Activated T-helper 1 cell treated with anti-CD3 and anti-CD28 coated beads, Interleukin-2, amount 50 U/mL, for 16 hours (primary cell): ENCODE results near the gene CEL.
"Not testable (repeated sequence)": the region's sequence is repeated elsewhere in the genome, so short reads cannot be mapped to it uniquely, and the experiment has no call there.

ENCODE experiments used
- DNase-seq, 2 donors: peaks; one replicate each; pipeline ENCODE4 v3.0.0-alpha.2; 2020; ENCODE audit warnings: low read depth in 1 of 2, low spot score in 1 of 2

CEL gene

DNA sequence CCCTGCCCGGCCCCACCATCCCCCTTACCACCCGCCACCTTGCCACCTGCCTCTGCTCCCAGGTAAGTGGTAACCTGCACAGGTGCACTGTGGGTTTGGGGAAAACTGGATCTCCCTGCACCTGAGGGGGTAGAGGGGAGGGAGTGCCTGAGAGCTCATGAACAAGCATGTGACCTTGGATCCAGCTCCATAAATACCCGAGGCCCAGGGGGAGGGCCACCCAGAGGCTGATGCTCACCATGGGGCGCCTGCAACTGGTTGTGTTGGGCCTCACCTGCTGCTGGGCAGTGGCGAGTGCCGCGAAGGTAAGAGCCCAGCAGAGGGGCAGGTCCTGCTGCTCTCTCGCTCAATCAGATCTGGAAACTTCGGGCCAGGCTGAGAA lies at the start of gene CEL:
Gene CEL, plus strand, starts transcription at position 218 of the 382 bp plus-strand sequence. Its CDS starts 22 bp downstream, at position 240.
- DNase-seq, result not testable (repeated sequence)

DNA sequence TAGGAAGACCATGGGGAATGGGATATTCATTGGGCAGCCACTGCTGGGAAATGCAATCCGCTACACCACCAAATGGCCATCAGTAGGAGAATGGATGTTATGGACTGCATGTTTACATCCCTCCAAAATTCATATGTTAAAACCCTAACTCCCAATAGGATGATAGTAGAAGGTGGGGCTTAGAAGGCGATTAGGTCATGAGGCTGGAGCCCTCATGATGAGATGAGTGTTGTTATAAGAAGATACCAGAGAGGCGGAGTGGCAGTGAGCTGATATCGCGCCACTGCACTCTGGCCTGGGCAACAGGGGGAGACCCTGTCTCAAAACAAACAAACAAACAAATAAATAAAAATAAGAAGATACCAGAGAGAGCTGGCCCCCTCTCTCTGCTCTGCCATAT lies 47.1 kb upstream of the CEL start:
- no peak for DNase-seq

DNA sequence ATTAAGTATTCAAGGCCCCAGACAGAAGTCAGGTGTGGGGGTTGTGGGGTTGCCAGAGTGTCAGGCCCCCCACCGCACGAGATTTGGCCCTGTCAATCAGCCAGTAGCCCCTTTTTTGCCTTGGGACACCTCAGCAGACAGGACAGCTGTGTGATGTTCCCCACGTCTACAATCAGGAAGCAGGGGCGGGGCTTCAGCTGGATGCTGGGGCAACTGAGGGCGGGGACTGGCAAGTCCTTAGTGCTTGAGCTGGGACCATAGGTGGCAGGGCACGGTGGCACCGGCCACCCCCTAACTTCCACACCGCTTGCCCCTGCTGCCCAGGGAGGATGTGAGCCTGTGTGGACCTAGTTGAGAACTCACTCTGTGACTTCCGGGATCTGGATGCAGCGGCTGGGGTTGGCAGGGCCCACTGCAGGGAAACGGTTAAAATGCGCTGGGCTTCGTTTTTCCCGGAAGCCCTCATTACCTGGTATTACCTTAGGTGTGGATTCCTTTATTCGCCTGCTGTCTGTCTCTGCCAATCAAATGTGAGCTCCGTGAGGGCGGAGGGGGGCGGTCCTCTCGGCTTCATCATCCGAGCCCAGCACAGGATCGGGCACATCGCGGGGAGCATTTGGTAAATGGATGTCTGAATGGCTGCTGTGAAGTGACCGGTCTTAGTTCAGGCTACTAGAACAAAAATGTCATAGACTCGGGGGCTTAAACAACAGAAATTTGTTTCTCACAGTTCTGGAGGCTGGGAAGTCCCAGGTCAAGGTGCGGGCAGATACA lies 38.5 kb upstream of the CEL start:
- no peak for DNase-seq

DNA sequence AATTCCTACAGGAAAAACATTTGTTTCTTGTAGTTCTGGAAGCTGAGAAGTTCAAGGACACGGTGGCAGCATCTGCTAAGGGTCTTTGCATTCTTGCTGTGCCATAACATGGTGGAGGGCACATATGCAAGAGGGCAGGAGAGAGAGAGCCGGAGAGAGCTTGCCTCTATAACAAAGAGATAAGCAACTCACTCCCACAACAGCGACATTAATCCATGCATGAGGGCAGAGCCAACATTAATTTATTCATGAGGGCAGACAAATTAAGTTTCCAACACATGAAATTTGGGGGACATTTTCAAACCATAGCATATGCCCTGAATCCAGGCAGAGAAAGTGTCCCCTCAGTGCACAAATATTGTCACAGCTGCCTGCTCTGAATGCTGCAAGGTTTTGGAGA lies 35.4 kb upstream of the CEL start:
- DNase-seq, result no peak

DNA sequence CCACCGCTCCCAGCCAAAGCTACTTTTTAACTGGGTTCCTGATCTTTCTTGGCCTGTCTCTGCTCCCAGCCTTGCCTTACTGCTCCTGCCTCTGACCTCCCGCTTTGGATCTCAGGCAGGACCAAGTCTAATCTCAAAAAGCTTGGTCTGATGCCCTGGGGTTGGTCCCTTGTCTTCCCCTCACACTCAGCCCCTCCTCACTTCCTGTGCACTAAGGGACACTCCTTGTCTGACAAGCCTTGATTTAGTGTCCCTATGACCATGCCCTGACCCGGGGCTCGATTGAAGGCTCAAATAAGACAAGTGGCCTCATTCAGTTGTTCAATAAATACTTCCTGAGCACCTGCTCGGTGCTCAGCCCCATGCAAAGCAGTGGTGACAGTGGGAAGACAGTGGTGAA lies 34.6 kb upstream of the CEL start:
- DNase-seq, result no peak

DNA sequence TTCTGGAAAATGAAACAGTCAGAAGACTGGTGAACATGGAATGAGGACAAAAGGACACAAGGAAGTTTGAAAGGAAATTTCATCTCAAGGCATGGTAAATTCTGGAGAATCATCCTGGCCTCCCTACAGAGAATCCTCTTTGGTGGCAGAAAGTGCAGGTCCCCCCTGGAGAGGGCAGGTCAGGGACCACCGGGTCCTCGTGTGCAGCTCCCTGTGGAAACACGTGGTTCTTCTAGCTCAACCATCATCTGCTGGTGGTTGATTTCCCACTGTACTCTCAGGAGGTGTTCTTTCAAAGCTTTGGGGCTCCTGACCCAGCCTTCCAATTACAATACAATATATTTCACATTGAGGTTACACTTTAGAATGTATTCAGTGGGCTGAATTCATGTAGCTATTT lies 33.6 kb upstream of the CEL start:
- DNase-seq, result no peak

DNA sequence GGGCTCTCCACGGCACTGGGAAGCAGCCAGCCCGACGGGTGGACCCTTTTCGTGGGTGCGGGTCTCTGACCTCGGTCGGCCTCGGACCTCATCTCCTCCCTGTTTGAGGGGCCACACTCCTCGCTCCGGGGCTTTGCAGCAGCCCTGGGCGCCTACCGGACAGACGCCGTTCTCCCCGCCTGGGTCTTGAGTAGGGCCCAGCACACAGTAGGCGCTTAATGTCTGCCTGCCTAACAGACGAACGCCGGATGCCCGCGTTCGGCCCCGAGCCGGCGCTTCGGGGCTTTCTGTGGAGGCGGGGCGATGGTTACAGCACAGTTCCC lies 31.8 kb upstream of the CEL start:
- DNase-seq, result no peak

DNA sequence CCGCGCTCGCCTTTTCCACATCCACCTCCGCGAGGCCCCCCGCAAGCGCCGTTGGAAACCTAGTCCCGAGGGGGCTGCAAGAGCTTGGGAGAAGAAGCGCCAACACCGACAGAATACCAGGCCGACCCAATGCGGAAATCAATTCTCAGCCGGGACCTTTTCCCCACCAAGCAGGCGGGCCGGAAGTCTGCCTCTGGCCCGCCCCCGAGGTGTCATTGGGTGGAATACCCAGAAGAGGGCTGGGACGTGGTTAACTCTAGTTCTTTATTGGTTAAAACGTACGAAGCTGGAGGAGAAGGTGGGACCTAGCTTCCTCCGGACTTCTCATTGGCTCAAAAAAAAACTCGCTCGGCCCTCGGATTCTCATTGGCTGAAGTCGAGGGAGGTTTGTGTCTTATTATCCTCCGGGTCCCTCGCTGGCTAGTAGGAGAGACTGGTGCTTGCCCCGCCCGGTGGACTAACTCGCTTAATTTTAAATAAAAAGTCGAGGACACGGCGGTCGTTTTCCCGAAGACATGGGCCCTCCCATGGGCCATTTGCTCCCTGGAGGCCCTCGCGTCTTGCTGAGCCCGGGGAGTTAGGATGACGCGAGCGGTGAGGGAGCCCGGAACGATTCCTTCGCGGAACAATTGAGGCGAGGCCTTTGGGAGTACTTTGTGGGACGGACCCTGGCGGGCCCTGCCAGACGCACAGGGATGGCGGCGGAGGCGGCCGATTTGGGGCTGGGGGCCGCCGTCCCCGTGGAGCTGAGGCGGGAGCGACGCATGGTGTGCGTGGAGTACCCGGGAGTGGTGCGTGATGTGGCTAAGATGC lies 31.3 kb upstream of the CEL start, which contains the start of gene GTF3C5:
Gene GTF3C5, plus strand, starts transcription at position 681 of the 813 bp plus-strand sequence. Its CDS starts 15 bp downstream, at position 696.
- peak; percentile 77 to 84 for DNase-seq

DNA sequence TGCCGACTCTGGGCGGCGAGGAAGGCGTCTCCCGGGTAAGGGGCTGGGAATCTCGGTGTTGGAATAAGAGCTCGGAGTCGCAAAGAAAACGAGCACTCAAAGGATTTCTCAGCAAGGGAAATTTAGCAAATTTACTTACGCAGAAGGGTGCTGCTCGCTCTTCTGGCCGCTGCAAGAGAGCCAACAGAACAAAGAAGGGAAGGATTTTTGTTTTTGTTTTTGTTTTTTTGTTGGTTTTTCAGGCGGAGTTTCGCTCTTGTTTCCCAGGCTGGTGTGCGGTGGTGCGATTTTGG lies 30.7 kb upstream of the CEL start:
- no peak for DNase-seq

DNA sequence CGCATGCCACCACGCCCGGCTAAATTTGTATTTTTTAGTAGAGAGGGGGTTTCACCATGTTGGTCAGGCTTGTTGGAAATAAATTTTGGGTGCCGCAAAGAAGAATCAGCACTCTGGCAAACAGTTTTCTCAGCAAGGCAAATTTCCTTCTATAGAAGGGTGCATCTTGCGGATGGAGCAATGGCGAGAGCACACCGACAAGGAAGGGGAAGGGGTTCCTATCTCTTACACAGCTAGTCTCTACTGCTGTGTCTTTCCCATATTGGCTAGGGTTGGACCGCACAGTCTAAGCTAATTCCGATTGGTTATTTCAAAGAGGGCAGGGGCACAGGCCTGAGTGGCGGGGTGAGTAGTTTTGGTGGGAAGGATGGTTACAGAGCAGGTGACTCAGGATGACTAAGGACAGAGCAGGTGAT lies 30.3 kb upstream of the CEL start:
- no peak for DNase-seq

DNA sequence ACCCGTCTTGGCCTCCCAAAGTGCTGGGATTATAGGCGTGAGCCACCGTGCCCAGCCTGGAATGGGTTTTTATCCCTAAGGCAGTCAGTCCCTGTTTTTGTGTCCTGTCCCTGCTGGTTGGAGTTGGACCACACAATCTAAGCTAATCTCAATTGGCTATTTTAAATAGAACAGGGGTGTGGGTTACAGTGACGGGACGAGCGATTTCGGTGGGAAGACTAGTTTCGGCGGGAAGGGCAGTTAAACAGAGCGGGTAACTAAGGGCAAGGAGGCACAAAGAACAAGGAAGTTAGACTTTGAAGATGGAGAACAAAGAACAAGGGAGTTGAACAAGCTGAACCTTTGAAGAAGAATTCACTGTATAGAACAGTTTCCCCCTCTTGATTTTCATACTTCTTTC lies 29.6 kb upstream of the CEL start:
- DNase-seq, result no peak

DNA sequence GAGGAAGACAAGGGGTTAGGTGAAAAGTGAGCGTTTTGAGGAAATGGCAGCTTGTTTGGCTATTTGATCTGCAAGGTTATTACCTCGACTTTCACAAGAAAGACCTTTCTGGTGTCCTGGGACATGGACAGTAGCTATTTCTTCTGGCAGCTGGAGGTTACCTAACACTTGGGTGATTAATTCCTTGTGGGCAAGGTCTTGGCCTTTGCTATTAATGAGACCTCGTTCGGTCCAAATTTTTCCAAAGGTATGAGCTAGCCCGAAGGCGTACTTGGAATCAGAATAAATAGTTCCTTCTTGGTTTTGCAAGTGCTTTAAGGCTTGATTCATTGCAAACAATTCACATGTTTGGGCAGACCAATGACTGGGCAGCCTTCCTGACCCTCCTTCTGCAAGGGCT lies 26.1 kb upstream of the CEL start:
- DNase-seq, result no peak

DNA sequence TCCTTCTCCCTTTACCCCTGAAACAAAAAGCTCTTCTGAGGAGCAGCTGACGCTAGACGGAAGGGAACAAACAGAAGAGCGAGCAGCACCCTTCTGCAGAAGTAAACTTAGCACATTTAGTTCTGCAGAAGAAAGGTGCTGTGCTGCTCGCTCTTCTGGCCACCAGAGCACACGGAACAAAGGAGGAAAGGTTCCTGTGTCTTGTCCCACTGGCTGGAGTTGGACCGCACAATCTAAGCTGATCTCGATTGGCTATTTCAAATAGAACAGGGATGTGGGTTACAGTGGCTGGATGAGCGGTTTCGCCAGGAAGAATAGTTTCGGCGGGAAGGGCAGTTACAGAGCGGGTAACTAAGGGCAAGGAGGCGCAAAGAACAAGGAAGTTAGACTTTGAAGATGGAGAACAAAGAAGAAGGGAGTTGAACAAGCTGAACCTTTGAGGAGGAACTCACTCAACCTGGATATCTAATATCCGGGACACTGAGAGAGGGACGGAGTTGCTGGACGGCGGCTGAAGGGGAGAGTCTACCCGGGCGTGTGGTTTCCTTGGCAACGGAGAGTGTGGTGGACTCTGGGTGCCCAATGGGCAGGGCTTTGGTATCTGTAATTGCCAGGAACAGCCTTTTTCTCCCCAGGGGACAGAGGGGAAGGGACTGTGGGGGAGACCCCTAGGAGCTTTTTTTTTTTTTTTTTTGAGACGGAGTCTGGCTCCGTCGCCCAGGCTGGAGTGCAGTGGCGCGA lies 23.8 kb upstream of the CEL start:
- no peak for DNase-seq

DNA sequence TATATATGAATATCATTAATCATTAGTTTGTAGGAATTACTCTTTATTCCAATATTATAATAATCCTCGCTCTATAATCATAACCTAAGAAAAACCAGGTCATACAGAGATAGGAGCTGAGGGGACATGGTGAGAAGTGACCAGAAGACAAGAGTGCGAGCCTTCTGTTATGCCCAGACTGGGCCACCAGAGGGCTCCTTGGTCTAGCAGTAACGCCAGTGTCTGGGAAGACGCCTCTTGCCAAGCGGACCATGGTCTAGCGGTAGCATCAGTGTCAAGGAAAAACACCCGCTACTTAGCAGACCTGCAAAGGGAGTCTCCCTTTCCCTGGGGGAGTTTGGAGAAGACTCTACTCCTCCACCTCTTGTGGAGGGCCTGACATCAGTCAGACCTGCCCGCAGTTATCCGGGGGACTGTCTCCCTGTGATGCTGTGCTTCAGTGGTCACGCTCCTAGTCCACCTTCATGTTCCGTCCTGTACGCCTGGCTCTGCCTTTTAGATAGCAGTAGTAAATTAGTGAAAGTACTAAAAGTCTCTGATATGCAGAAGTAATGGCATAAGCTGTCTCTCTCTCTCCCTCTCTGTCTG lies 20.8 kb upstream of the CEL start:
- DNase-seq, result not testable (repeated sequence)

DNA sequence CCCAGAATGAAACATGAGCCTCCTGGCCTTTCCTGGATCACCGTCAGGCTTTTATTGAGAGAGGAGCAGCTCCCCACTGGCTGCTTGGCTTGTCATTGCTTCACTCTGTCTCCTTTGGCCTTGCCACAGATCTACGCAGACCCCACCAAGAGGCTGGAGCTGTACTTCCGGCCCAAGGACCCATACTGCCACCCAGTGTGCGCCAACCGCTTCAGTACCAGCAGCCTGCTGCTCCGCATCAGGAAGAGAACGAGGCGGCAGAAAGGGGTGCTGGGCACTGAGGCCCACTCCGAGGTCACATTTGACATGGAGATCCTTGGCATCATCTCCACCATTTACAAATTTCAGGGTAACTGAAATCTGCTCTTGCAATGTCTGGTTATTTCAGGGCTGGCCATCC lies 19.8 kb upstream of the CEL start:
- no peak for DNase-seq

DNA sequence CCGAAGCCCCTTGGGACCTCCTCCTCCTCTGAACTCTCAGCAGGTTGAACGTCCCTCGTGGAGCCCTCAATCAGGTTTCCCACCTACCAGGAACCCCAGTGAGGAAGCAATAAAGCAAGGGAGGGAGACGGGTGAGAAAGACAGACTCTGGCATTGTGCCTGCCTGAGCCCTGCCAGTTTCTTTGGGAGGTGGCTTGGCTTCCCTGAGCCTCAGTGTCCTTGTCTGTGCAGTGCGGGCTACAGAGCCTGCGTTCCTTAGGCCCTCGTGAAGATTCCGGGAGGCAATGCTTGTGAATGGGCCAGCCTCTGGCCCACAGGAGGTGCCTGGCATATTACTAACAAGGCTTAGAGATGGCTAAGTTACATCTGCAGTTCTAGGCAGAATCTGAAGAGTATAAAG lies 19.1 kb upstream of the CEL start:
- no peak for DNase-seq

DNA sequence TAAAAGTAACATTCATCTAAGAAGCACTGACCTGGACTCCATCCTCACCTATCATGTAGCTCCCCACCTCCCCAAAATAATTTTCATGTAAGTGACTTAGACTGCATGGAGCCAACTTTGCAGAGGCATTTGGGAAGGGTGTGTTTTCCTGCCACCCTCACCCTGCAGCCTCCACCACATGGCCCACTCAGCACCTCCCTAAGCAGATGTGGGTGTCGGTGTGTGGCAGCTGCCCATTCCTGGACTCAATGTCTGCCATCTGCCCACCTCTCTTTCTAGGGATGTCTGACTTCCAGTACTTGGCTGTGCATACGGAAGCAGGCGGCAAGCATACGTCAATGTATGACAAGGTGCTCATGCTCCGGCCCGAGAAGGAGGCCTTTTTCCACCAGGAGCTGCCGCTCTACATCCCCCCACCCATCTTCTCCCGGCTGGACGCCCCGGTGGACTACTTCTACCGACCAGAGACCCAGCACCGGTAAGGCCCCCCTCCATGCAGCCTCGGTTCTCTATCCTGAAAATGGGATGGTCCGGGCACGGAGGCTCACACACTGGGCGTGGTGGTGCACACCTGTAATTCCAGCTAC lies 18.2 kb upstream of the CEL start:
- no peak for DNase-seq

DNA sequence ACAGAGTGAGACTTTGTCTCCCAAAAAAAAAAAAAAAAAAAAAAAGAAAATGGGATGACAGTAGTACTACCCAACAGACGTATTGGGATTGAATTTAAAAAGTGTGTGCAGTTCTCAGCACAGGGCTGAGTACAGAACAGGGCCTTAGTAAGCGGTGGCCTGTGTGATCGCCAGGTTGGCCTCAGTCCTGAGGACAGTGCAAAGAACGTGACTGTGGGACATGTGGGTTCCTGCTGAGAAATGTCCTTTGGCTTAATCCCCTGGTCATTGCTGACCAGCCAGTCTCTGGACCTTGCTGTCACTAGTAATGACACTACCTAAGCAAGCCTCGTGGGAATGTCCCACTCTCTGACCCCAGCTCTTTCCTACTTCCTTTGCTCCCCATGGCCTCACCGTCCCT lies 17.7 kb upstream of the CEL start:
- DNase-seq, result no peak

DNA sequence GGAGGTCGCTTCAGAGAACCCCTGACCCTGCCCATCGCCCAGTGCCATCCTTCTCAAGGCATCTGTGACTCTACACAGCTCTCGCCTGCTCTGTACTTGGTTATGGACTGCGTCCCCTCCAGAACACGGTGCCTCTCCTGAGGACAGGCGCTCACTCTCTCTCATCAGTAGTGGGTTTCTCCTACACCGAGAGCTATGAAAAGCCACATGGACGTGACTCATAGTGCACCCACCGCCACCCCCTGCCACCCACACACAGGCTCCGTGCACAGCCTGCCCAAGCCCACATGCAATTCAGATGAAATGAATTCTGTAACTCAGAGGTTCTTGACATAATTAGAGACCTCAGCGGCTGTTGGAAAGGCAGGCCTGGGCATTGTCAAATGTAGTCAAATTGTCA lies 17.1 kb upstream of the CEL start:
- DNase-seq, result no peak

DNA sequence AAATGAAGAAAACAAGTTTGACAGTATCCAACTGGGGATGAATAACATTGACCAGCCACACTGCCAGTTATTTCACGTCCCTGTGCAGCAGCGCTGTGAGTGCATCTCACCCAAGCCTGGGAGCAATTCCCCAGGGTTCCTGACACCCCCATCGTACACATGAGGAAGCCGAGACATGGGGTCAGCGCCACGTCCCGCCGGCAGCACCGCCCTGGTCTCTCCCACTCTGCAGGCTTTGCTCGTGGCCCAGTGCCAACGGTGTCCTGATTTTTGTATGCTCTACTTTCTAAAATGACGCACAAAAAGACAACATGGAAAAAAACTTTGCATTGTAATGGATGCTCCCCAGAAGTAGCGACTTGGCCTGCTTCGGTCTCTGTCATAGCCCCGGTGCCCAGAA lies 16.6 kb upstream of the CEL start:
- DNase-seq, result no peak

DNA sequence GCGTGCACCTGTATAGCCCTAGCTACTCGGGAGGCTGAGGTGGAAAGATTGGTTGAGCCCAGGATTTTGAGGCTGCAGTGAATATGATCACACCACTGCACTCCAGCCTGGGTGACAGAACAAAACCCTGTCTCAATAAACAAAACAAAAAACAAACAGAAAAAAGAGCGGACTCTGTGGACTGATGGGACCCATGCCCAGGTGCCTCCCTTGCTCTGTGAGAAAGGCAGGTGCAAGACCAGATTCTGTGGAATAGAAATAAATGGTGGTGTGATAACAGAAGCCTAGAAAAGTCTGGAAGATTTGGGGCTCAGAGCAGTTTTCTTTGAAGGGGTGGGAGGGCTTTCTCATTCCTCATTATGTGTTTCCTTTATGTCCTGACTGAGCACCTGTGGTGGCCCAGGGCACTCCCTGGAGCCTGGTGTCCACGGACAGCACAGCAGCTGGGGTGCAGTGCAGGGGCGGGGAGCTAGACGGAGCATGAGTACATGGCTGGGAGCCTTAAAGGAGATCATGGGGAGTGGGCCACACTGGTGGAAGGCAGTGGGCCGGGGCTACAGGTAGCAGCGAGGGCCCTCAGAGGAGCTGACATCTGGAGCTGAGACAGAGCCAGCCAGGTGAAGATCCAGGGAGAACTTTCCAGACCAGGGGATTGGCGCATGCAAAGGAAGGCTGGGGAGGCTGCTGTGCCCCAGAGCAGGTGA lies 15.4 kb upstream of the CEL start:
- no peak for DNase-seq
